ENCODE results near the gene NUP58.

NUP58 gene

GRCh38 chr13:25301347-25302113, at the start of gene NUP58:
Gene NUP58, plus strand, starts transcription at chr13:25301625. Its CDS starts 149 bp downstream, at chr13:25301774.
- no peak for TF ChIP-seq CTCF (IDR thresholded peaks at IDR 0.05; ENCODE audit: unreplicated experiment in 3 of 3)
- H3K36me3 Mint-ChIP-seq (ENCODE audit: low read depth) = peaks cover 7% of the 10 kb centered on the region
- peaks cover 13% of the 10 kb centered on the region for H3K27me3 Mint-ChIP-seq (ENCODE audit: low read depth)
- peaks cover 29% of the 10 kb centered on the region for H3K4me1 Mint-ChIP-seq
- peak within 1 kb of the TSS; percentile 93 to 98 (median 93) for H3K27ac Mint-ChIP-seq
- peak within 1 kb of the TSS; percentile 93 to 97 (median 95) for H3K4me3 Mint-ChIP-seq
- H3K9me3 Mint-ChIP-seq = no peaks in the 10 kb centered on the region

GRCh38 chr13:25252225-25252624, 49.2 kb upstream of the NUP58 start:
- TF ChIP-seq CTCF (IDR thresholded peaks at IDR 0.05; ENCODE audit: unreplicated experiment in 3 of 3) = no peak
- H3K27me3 Mint-ChIP-seq (ENCODE audit: low read depth) = no peaks in the 10 kb centered on the region
- no peak overlapping the region for H3K27ac Mint-ChIP-seq
- H3K36me3 Mint-ChIP-seq (ENCODE audit: low read depth) = peaks cover 35% of the 10 kb centered on the region
- H3K4me3 Mint-ChIP-seq = no peak overlapping the region
- H3K9me3 Mint-ChIP-seq = no peaks in the 10 kb centered on the region
- no peaks in the 10 kb centered on the region for H3K4me1 Mint-ChIP-seq

GRCh38 chr13:25252752-25253151, 48.7 kb upstream of the NUP58 start:
- H3K9me3 Mint-ChIP-seq = no peaks in the 10 kb centered on the region
- H3K4me1 Mint-ChIP-seq = no peaks in the 10 kb centered on the region
- no peak overlapping the region for H3K27ac Mint-ChIP-seq
- H3K27me3 Mint-ChIP-seq (ENCODE audit: low read depth) = no peaks in the 10 kb centered on the region
- no peak overlapping the region for H3K4me3 Mint-ChIP-seq
- peaks cover 40% of the 10 kb centered on the region for H3K36me3 Mint-ChIP-seq (ENCODE audit: low read depth)
- no peak for TF ChIP-seq CTCF (IDR thresholded peaks at IDR 0.05; ENCODE audit: unreplicated experiment in 3 of 3)

- Mint-ChIP-seq H3K4me1 (no peaks in the 10 kb centered on the region), H3K27me3 (ENCODE audit: low read depth) (no peaks in the 10 kb centered on the region), H3K4me3 (no peak overlapping the region), H3K9me3 (no peaks in the 10 kb centered on the region), H3K27ac (no peak overlapping the region), H3K36me3 (ENCODE audit: low read depth) (peaks cover 41% of the 10 kb centered on the region)
- no peak for TF ChIP-seq CTCF (IDR thresholded peaks at IDR 0.05; ENCODE audit: unreplicated experiment in 3 of 3)
Measured at GRCh38 chr13:25253702-25254101, 47.7 kb upstream of the NUP58 start.

GRCh38 chr13:25262261-25262660, 39.2 kb upstream of the NUP58 start:
- Mint-ChIP-seq H3K27me3 (ENCODE audit: low read depth) (no peaks in the 10 kb centered on the region), H3K36me3 (ENCODE audit: low read depth) (peaks cover 39% of the 10 kb centered on the region), H3K4me3 (no peak overlapping the region), H3K9me3 (no peaks in the 10 kb centered on the region), H3K4me1 (no peaks in the 10 kb centered on the region), H3K27ac (no peak overlapping the region)
- TF ChIP-seq CTCF (IDR thresholded peaks at IDR 0.05; ENCODE audit: unreplicated experiment in 3 of 3) = no peak

- Mint-ChIP-seq H3K9me3 (no peaks in the 10 kb centered on the region), H3K27ac (no peak overlapping the region), H3K4me1 (no peaks in the 10 kb centered on the region), H3K36me3 (ENCODE audit: low read depth) (peaks cover 40% of the 10 kb centered on the region), H3K27me3 (ENCODE audit: low read depth) (no peaks in the 10 kb centered on the region), H3K4me3 (no peak overlapping the region)
- no peak for TF ChIP-seq CTCF (IDR thresholded peaks at IDR 0.05; ENCODE audit: unreplicated experiment in 3 of 3)
Measured at GRCh38 chr13:25266706-25267105, 34.7 kb upstream of the NUP58 start.

All from nephron (organoid).